PC-9 (cell line): ENCODE measurements around the gene MEPE. TPM values are rescaled to one million over a fixed set of nuclear protein-coding genes. Genes with fewer than 3 reads are reported as not detected.

Experiments used
- Bru-seq: library from RNA; stranded (reverse); fragments of 400-500 nt; gene quantifications from one replicate; lab custom pipeline; 2021; lab: Mats Ljungman, UMichigan
- BruChase-seq, 2 experiments: library from RNA; stranded (reverse); fragments of 400-500 nt; gene quantifications; one replicate each; lab custom pipeline; 2021; lab: Mats Ljungman, UMichigan
- BruUV-seq: library from RNA; stranded (reverse); fragments of 400-500 nt; replicated peaks from 2 replicates; lab custom pipeline; 2021; lab: Mats Ljungman, UMichigan
- CTCF ChIA-PET: fragments of 300-600 bp; sonication (Branson Sonifier 250); formaldehyde crosslinking; loops from one replicate; lab custom pipeline; 2022; ENCODE audit warnings: antibody characterized with exemption; lab: Charles Lee
- POLR2A ChIA-PET: fragments of 300-600 bp; sonication (Branson Sonifier 250); formaldehyde crosslinking; loops from one replicate; lab custom pipeline; 2022; ENCODE audit warnings: antibody characterized with exemption; ENCODE audit not compliant: unreplicated experiment; lab: Charles Lee
- DNase-seq, 2 experiments: peaks; one replicate each; pipeline versions ENCODE4 v3.0.0 to v3.0.0-alpha.2; 2015 to 2022; ENCODE audit warnings: mixed read lengths in 1 of 2
- H2AFZ ChIP-seq: fragments of 200-600 bp; sonication (generic); 2 replicates; pipeline ENCODE4 v1.8.1; 2017; ENCODE audit warnings: antibody characterized with exemption
- H3F3A ChIP-seq: fragments of 200-600 bp; sonication (generic); 2 replicates; pipeline ENCODE4 v1.8.1; 2017; ENCODE audit warnings: antibody characterized with exemption, mild to moderate bottlenecking, low read depth; ENCODE audit not compliant: insufficient read depth
- H3K27ac ChIP-seq: fragments of 200-600 bp; sonication (generic); 2 replicates; pipeline ENCODE4 v1.6.1; 2016; ENCODE audit warnings: mixed run types
- H3K27me3 ChIP-seq: fragments of 200-600 bp; sonication (generic); 2 replicates; pipeline ENCODE4 v1.6.1; 2016; ENCODE audit warnings: low read depth, mixed run types; ENCODE audit not compliant: insufficient read depth
- H3K36me3 ChIP-seq: fragments of 200-600 bp; sonication (generic); 2 replicates; pipeline ENCODE4 v1.6.1; 2016; ENCODE audit warnings: low read depth, mixed run types
- H3K4me1 ChIP-seq: fragments of 200-600 bp; sonication (generic); replicated peaks from 2 replicates; pipeline ENCODE4 v1.6.1; 2016; ENCODE audit warnings: mixed run types; ENCODE audit not compliant: insufficient read depth
- H3K4me2 ChIP-seq: fragments of 200-600 bp; sonication (generic); 2 replicates; pipeline ENCODE4 v1.6.1; 2017; ENCODE audit warnings: mixed run types
- H3K4me3 ChIP-seq: fragments of 200-600 bp; sonication (generic); 2 replicates; pipeline ENCODE4 v1.6.1; 2016; ENCODE audit warnings: mixed run types
- H3K79me2 ChIP-seq: fragments of 200-600 bp; sonication (generic); 2 replicates; pipeline ENCODE4 v1.6.1; 2017; ENCODE audit warnings: low read depth, mixed run types
- H3K9me2 ChIP-seq: fragments of 200-600 bp; sonication (generic); 2 replicates; pipeline ENCODE4 v1.8.1; 2017; ENCODE audit warnings: mild to moderate bottlenecking; ENCODE audit not compliant: insufficient read depth
- H3K9me3 ChIP-seq: fragments of 200-600 bp; sonication (generic); 2 replicates; pipeline ENCODE4 v1.8.1; 2016; ENCODE audit warnings: low read depth; ENCODE audit not compliant: insufficient read depth
- H4K20me1 ChIP-seq: fragments of 200-600 bp; sonication (generic); 2 replicates; pipeline ENCODE4 v1.8.1; 2017; ENCODE audit not compliant: insufficient read depth
- CTCF ChIP-seq: fragments of 200-600 bp; sonication (generic); conservative IDR thresholded peaks from 2 replicates; pipeline ENCODE4 v1.6.1; 2017; ENCODE audit warnings: mixed run types, antibody characterized with exemption, mild to moderate bottlenecking, moderate library complexity
- EZH2 ChIP-seq: fragments of 200-600 bp; sonication (generic); IDR thresholded peaks from 2 replicates; pipeline ENCODE4 v1.8.0; 2017; ENCODE audit warnings: antibody characterized with exemption, low read depth
- intact Hi-C: fragments of 100-400 bp; cut with micrococcal nuclease; formaldehyde crosslinking; loops from one replicate; pipeline ENCODE4 v1.10.0; 2022; ENCODE audit not compliant: unreplicated experiment
- long read RNA-seq: library from polyadenylated mRNA; stranded (forward); transcript quantifications from one replicate; pipeline ENCODE4 v2.0.0, GENCODE V29; 2022
- total RNA-seq: library from RNA; stranded (reverse); gene quantifications from 2 replicates; pipeline ENCODE4 v1.2.3, GENCODE V29; 2021

Gene MEPE
- total RNA-seq (not detected in 2 replicates), Bru-seq, nascent RNA (not detected), BruChase-seq, experiment 1, labeled RNA remaining after a 2-hour chase (not detected), BruChase-seq, experiment 2, labeled RNA remaining after a 6-hour chase (not detected)
- long read RNA-seq: 0 reads

- no peaks in the 10 kb centered on the region for H3K27me3 ChIP-seq
- H4K20me1 ChIP-seq: no peaks in the 10 kb centered on the region
- no peaks in the 10 kb centered on the region for H3K36me3 ChIP-seq
- H3K27ac ChIP-seq: no peak within 1 kb of the TSS
- no peak for TF ChIP-seq CTCF
- no peak for TF ChIP-seq EZH2
- no peak within 1 kb of the TSS for H3K4me2 ChIP-seq
- H2AFZ ChIP-seq: no peak within 1 kb of the TSS
- DNase-seq: no peak
- ChIA-PET CTCF (no interaction called here), POLR2A (no interaction called here)
- H3K79me2 ChIP-seq: no peaks in the 10 kb centered on the region
- intact Hi-C loops: loop anchor here (10.0 kb wide), 1 partner anchor 1338 kb away; no protein-coding TSS in a partner anchor
- H3K4me3 ChIP-seq: no peak within 1 kb of the TSS
- H3K4me1 ChIP-seq: no peaks in the 10 kb centered on the region
- no peaks in the 10 kb centered on the region for H3F3A ChIP-seq
- no peaks in the 10 kb centered on the region for H3K9me2 ChIP-seq
- no peaks in the 10 kb centered on the region for H3K9me3 ChIP-seq
- no TSS peak for BruUV-seq
Observed at GRCh38 chr4:87832669-87833068, at the start of gene MEPE. MEPE (plus strand) TSS chr4:87832969; CDS start chr4:87834715, 1,746 bp downstream.

- Histone ChIP-seq H3K36me3 (no peaks in the 10 kb centered on the region), H3K79me2 (no peaks in the 10 kb centered on the region), H3F3A (no peaks in the 10 kb centered on the region), H3K27ac (no peak overlapping the region), H3K4me3 (no peak overlapping the region), H3K9me2 (no peaks in the 10 kb centered on the region), H3K9me3 (no peaks in the 10 kb centered on the region), H4K20me1 (no peaks in the 10 kb centered on the region), H2AFZ (no peak overlapping the region), H3K4me2 (no peak overlapping the region), H3K4me1 (no peaks in the 10 kb centered on the region), H3K27me3 (no peaks in the 10 kb centered on the region)
- ChIA-PET POLR2A (no interaction called here), CTCF (no interaction called here)
- TF ChIP-seq EZH2 (no peak), CTCF (no peak)
- no peak for DNase-seq
- intact Hi-C loops: no loop called here
- no TSS peak for BruUV-seq
Observed at GRCh38 chr4:87783781-87784180, 49.0 kb upstream of the MEPE start.

GRCh38 chr4:87785731-87786509 lies 46.8 kb upstream of the MEPE start:
- Histone ChIP-seq H3K27me3 (no peaks in the 10 kb centered on the region), H3K4me3 (no peak overlapping the region), H3K9me2 (no peaks in the 10 kb centered on the region), H3K4me1 (no peaks in the 10 kb centered on the region), H3K4me2 (no peak overlapping the region), H4K20me1 (no peaks in the 10 kb centered on the region), H3F3A (no peaks in the 10 kb centered on the region), H3K79me2 (no peaks in the 10 kb centered on the region), H2AFZ (no peak overlapping the region), H3K9me3 (no peaks in the 10 kb centered on the region), H3K27ac (no peak overlapping the region), H3K36me3 (no peaks in the 10 kb centered on the region)
- CTCF ChIA-PET: no interaction called here
- intact Hi-C loops: no loop called here
- no peak for DNase-seq
- no TSS peak for BruUV-seq
- POLR2A ChIA-PET: no interaction called here
- no peak for TF ChIP-seq CTCF
- no peak for TF ChIP-seq EZH2
